ENCODE data around the gene RASA2. TPM values are rescaled to one million over a fixed set of nuclear protein-coding genes. Genes with fewer than 3 reads are reported as not detected.
"Not testable (repeated sequence)": the region's sequence is repeated elsewhere in the genome, so short reads cannot be mapped to it uniquely, and the experiment has no call there.

The RASA2 gene
- total and polyA plus RNA-seq, 2 of the 4 experiments (the other 2 are of a cell fraction) = 6.1 to 14.0 TPM

GRCh38 chr3:141497589-141497988 is 10.8 kb downstream of the RASA2 start:
- no CpG with 5 or more reads among the region's 4 CpGs for WGBS, 2 experiments (ENCODE audit: extremely low coverage in 2 of 2, insufficient read length in 1 of 2)
- ATAC-seq (ENCODE audit: low read depth); DNase-seq; H3K9me1 ChIP-seq (ENCODE audit: insufficient read depth, low read length); H4K91ac ChIP-seq (ENCODE audit: insufficient read depth, low read depth, low read length); H3K4me3 ChIP-seq (ENCODE audit: insufficient read depth, low read depth, low read length); H3K9ac ChIP-seq (ENCODE audit: low read depth, low read length); H3K14ac ChIP-seq (replicated peaks; ENCODE audit: low read depth, low read length); H3K23ac ChIP-seq (ENCODE audit: low read depth, low read length); H2BK5ac ChIP-seq (ENCODE audit: low read depth, low read length, poor library complexity, severe bottlenecking); H2AK5ac ChIP-seq (ENCODE audit: low read depth, low read length); H3K18ac ChIP-seq (ENCODE audit: low read depth, low read length); H2AK9ac ChIP-seq (replicated peaks; ENCODE audit: low read depth, low read length, poor library complexity); POLR2A ChIA-PET (ENCODE audit: unreplicated experiment); BruUV-seq (replicated peaks); H3K27me3 ChIP-seq (ENCODE audit: control insufficient read depth, insufficient read depth, low read length); H2BK15ac ChIP-seq (ENCODE audit: low read depth, low read length); H3K36me3 ChIP-seq (ENCODE audit: control insufficient read depth, insufficient read depth, low read length); H3K4ac ChIP-seq (ENCODE audit: low read depth, low read length); H2BK20ac ChIP-seq (ENCODE audit: low read depth, low read length); H2AFZ ChIP-seq (replicated peaks; ENCODE audit: low read length, poor library complexity); H3K27ac ChIP-seq (ENCODE audit: insufficient read depth, low read length); H3K56ac ChIP-seq (ENCODE audit: extremely low read depth, insufficient read depth, low read length); H3K9me3 ChIP-seq (ENCODE audit: control insufficient read depth, insufficient read depth, low read length); H3K4me2 ChIP-seq (ENCODE audit: low read depth, low read length); intact Hi-C loops (cut with micrococcal nuclease); H4K5ac ChIP-seq (ENCODE audit: low read depth, low read length); H2BK120ac ChIP-seq (ENCODE audit: low read depth, low read length); dilution Hi-C loops (cut with HindIII; ENCODE audit: low sequenced_read_pairs, unreplicated experiment); H3K4me1 ChIP-seq (ENCODE audit: control insufficient read depth, insufficient read depth, low read length); in situ Hi-C loops (cut with MboI; ENCODE audit: low sequenced_read_pairs); H4K8ac ChIP-seq (ENCODE audit: low read depth in 2 of 2, low read length in 2 of 2): not testable (repeated sequence)
- CTCF ChIA-PET = interaction anchor here (0.6 kb wide), 1 partner anchor 8 kb away, joined by 3 read pairs; no protein-coding TSS in a partner anchor
- Histone ChIP-seq H3K79me1 (ENCODE audit: low read depth in 1 of 2, low read length in 2 of 2) (peaks cover 3 to 40% of the 10 kb centered on the region in 2 experiments; a peak in 3 of 4 replicates), H4K20me1 (ENCODE audit: insufficient read depth, low read length) (peaks cover 30% of the 10 kb centered on the region)
